SU-DHL-6 (cell line): ENCODE measurements around the gene SH3PXD2A.

Source experiments
- EZH2phosphoT487 ChIP-seq: fragments of 200-600 bp; sonication (generic), shearing (Covaris generic); conservative IDR thresholded peaks from 2 replicates; pipeline ENCODE4 v1.6.1; 2018; ENCODE audit warnings: mild to moderate bottlenecking, antibody characterized with exemption, low read length, moderate library complexity, mixed read lengths
- TF ChIP-seq, protein P1 (sequence below): fragments of 200-600 bp; sonication (generic); IDR thresholded peaks from one replicate; pipeline ENCODE4 v1.5.1; 2017; ENCODE audit warnings: antibody characterized with exemption, mild to moderate bottlenecking, low read length, moderate library complexity; ENCODE audit not compliant: insufficient read depth, poor library complexity, severe bottlenecking

GRCh38 chr10:103803941-103804340 is 51.4 kb downstream of the SH3PXD2A start:
- TF ChIP-seq, protein P1, sequence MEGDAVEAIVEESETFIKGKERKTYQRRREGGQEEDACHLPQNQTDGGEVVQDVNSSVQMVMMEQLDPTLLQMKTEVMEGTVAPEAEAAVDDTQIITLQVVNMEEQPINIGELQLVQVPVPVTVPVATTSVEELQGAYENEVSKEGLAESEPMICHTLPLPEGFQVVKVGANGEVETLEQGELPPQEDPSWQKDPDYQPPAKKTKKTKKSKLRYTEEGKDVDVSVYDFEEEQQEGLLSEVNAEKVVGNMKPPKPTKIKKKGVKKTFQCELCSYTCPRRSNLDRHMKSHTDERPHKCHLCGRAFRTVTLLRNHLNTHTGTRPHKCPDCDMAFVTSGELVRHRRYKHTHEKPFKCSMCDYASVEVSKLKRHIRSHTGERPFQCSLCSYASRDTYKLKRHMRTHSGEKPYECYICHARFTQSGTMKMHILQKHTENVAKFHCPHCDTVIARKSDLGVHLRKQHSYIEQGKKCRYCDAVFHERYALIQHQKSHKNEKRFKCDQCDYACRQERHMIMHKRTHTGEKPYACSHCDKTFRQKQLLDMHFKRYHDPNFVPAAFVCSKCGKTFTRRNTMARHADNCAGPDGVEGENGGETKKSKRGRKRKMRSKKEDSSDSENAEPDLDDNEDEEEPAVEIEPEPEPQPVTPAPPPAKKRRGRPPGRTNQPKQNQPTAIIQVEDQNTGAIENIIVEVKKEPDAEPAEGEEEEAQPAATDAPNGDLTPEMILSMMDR = no peak
- TF ChIP-seq EZH2phosphoT487 = no peak
